Adrenal gland (tissue), 5 donors: ENCODE measurements around the gene TTYH3.

Source experiments
- CTCF ChIP-seq, 6 experiments: fragments of 450-650 bp in 4 of 6; fragments of 200-600 bp in 2 of 6; sonication (generic) in 1 of 6; IDR thresholded peaks; 1 replicate in 5 of 6; 2 replicates in 1 of 6; pipeline versions ENCODE4 v1.5.1 to v1.8.0; 2016 to 2021; ENCODE audit warnings: antibody characterized with exemption in 6 of 6, mild to moderate bottlenecking in 2 of 6, moderate library complexity in 1 of 6
- POLR2A ChIP-seq, 2 donors: fragments of 450-650 bp; IDR thresholded peaks; one replicate each; pipeline ENCODE4 v1.6.1; 2017; ENCODE audit warnings: antibody characterized with exemption in 2 of 2, mild to moderate bottlenecking in 2 of 2, moderate library complexity in 1 of 2
- donor health status: DM: no; HTN: no; CAD: no.

GRCh38 chr7:2626498-2627117 is 5.2 kb upstream of the TTYH3 start:
- TF ChIP-seq CTCF (IDR thresholded peaks at IDR 0.05) (no peak), POLR2A (IDR thresholded peaks at IDR 0.05) (no peak)
